Astrocyte of the spinal cord (primary cell): Measurements from ENCODE around the gene GFPT2.

Source experiments
- DNase-seq: peaks from one replicate; pipeline ENCODE4 v3.0.0; 2011; ENCODE audit warnings: low read depth, low spot score
- H3K4me3 ChIP-seq: 2 replicates; pipeline ENCODE4 v1.5.1; 2011; ENCODE audit warnings: low read depth, mild to moderate bottlenecking, low read length, moderate library complexity
- in situ Hi-C: cut with HindIII; loops from 2 replicates; pipeline ENCODE4 v1.10.0; 2017; ENCODE audit warnings: low sequenced_read_pairs
- TF ChIP-seq, protein P1 (sequence below): IDR thresholded peaks from 2 replicates; pipeline ENCODE4 v1.5.1; 2012; ENCODE audit warnings: low read depth, mild to moderate bottlenecking, low read length, inconsistent platforms

The GFPT2 gene

DNA sequence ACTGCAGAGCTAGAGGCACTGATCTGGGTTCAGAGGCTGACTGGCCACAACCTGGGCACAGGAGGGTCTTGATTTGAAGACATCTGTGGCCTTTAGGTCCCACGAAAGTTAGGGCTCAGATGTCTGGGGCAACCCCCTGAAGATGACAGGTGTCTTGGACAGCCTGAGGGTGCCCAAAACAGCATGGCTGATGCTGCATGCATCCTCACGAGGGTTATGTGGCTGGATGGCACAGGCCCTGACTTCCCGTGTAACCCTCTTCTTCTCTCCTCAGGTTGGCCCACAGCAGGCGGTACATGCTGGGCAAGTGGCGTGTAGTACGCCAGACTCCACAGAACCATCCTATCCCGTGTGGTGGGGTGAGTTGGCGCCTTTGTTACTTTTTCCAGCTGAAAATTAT is 29.8 kb upstream of the GFPT2 start:
- TF ChIP-seq, protein P1, sequence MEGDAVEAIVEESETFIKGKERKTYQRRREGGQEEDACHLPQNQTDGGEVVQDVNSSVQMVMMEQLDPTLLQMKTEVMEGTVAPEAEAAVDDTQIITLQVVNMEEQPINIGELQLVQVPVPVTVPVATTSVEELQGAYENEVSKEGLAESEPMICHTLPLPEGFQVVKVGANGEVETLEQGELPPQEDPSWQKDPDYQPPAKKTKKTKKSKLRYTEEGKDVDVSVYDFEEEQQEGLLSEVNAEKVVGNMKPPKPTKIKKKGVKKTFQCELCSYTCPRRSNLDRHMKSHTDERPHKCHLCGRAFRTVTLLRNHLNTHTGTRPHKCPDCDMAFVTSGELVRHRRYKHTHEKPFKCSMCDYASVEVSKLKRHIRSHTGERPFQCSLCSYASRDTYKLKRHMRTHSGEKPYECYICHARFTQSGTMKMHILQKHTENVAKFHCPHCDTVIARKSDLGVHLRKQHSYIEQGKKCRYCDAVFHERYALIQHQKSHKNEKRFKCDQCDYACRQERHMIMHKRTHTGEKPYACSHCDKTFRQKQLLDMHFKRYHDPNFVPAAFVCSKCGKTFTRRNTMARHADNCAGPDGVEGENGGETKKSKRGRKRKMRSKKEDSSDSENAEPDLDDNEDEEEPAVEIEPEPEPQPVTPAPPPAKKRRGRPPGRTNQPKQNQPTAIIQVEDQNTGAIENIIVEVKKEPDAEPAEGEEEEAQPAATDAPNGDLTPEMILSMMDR, result no peak
- no peak overlapping the region for H3K4me3 ChIP-seq
- in situ Hi-C loops, result no loop called here

GRCh38 chr5:180381851-180382480 is 28.8 kb upstream of the GFPT2 start:
- in situ Hi-C loops, result no loop called here
- H3K4me3 ChIP-seq, result no peak overlapping the region
- no peak for DNase-seq
- TF ChIP-seq, protein P1, result no peak

More for the DNA sequence above, 29.8 kb upstream of the GFPT2 start:
- no peak for DNase-seq

- no peak for DNase-seq
- TF ChIP-seq, protein P1, result no peak
- in situ Hi-C loops, result no loop called here
- no peak overlapping the region for H3K4me3 ChIP-seq
Measured at GRCh38 chr5:180381428-180381827, 28.3 kb upstream of the GFPT2 start.

GRCh38 chr5:180380856-180381255 is 27.7 kb upstream of the GFPT2 start:
- no peak overlapping the region for H3K4me3 ChIP-seq
- TF ChIP-seq, protein P1, result no peak
- in situ Hi-C loops, result no loop called here
- no peak for DNase-seq

GRCh38 chr5:180380441-180380840 is 27.3 kb upstream of the GFPT2 start:
- in situ Hi-C loops, result no loop called here
- DNase-seq, result no peak
- no peak overlapping the region for H3K4me3 ChIP-seq
- TF ChIP-seq, protein P1, result no peak

GRCh38 chr5:180379355-180380070 is 26.4 kb upstream of the GFPT2 start:
- DNase-seq, result no peak
- in situ Hi-C loops, result no loop called here
- H3K4me3 ChIP-seq, result no peak overlapping the region
- TF ChIP-seq, protein P1, result no peak
